Motor neuron (in vitro differentiated cells): Measurements from ENCODE around the gene TMEM141. TPM values are rescaled to one million over a fixed set of nuclear protein-coding genes. Genes with fewer than 3 reads are reported as not detected.
"Not testable (repeated sequence)": the region's sequence is repeated elsewhere in the genome, so short reads cannot be mapped to it uniquely, and the experiment has no call there.

Source experiments
- ATAC-seq, 8 experiments: fragments of 200-7000 bp; cut with Tn5 transposase; replicated peaks in 6 of 8; 2 replicates each; pipeline ENCODE4 v1.8.0; 2021; ENCODE audit warnings: mild to moderate bottlenecking in 8 of 8, moderate library complexity in 8 of 8
- H3K27ac ChIP-seq, 2 donors: fragments of 250-450 bp; sonication (Bioruptor Pico); 2 replicates each; pipeline ENCODE4 v1.9.0; 2021; ENCODE audit warnings: antibody characterized with exemption in 2 of 2, mild to moderate bottlenecking in 2 of 2, moderate library complexity in 1 of 2
- H3K4me1 ChIP-seq, 2 donors: fragments of 250-450 bp; sonication (Bioruptor Pico); replicated peaks in 1 of 2; 2 replicates each; pipeline ENCODE4 v1.6.1; 2021; ENCODE audit warnings: antibody characterized with exemption in 2 of 2, mild to moderate bottlenecking in 2 of 2, moderate library complexity in 1 of 2
- H3K4me3 ChIP-seq, 5 donors: fragments of 250-450 bp; sonication (Bioruptor Pico); 2 replicates each; pipeline ENCODE4 v1.9.0; 2021; ENCODE audit warnings: antibody characterized with exemption in 5 of 5, mild to moderate bottlenecking in 5 of 5, moderate library complexity in 4 of 5
- WGBS, 10 experiments: fragments of 450-650 bp; shearing (Covaris generic); methylation state at CpG; one replicate each; pipeline ENCODE4 v1.0.0; 2022; 5-methylcytosine and 5-hydroxymethylcytosine counted together
- in situ Hi-C, 9 experiments: fragments of 400-800 bp; cut with MboI; loops; one replicate each; pipeline ENCODE4 v1.15.0; 2021; ENCODE audit warnings: low sequenced_read_pairs in 9 of 9, low pct_unique_long_range_greater_than_20kb in 2 of 9; ENCODE audit not compliant: unreplicated experiment in 9 of 9
- total RNA-seq, 8 experiments: library from RNA; unstranded; fragments of 300-600 nt; gene quantifications; 2 replicates each; pipeline versions ENCODE4 v1.2.3 to v1.2.4, GENCODE V29; 2022

The TMEM141 gene
- total RNA-seq, 8 experiments from 2014 or later, result 21.7 to 92.7 (median 39.5) TPM

GRCh38 chr9:136759001-136759400, 32.1 kb upstream of the TMEM141 start:
- Histone ChIP-seq H3K27ac (no peak overlapping the region), H3K4me1 (peaks cover 7 to 19% of the 10 kb centered on the region in 2 donors), H3K4me3 (no peak overlapping the region)
- no peak for ATAC-seq
- 94% methylated on average over 3 of the region's 9 CpGs; no CpG with 5 or more reads in 9 of the 10 experiments for WGBS, 10 experiments
- in situ Hi-C loops, result no loop called here

- H3K27ac ChIP-seq, result no peak overlapping the region
These were observed 31.5 kb upstream of the TMEM141 start for GRCh38 chr9:136759436-136760325.

DNA sequence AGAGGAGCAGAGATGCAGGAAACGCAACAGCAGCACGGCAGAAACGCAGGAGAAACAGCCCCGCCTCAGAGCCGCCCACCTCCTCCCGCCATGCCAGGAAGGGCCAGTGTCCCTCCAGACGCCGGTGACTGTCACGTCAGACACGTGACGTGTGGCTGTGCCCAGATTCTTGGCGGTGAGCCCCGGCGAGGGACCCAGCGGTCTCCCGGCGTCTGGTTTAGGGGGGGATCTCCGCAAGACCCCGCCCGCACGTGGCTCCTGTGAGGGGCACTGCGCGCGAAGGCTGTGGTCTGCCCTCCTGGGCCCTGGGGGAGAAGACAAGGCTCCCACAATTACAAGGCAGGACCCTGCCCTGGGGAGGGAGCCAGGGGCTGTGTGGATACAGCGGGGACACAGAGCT, 30.7 kb upstream of the TMEM141 start:
- Histone ChIP-seq H3K27ac (peak overlapping the region in 1 of 2 donors; percentile 19), H3K4me3 (no peak overlapping the region), H3K4me1 (peaks cover 7 to 25% of the 10 kb centered on the region in 2 donors)
- peak in 1 of 8 experiments; percentile 0 for ATAC-seq
- WGBS, 10 experiments, result 20 to 92% (median 50%) methylated on average over 1 to 8 of the region's 25 CpGs; no CpG with 5 or more reads in 6 of the 10 experiments
- in situ Hi-C loops, result no loop called here

More at GRCh38 chr9:136759436-136760325, 31.5 kb upstream of the TMEM141 start:
- no peak for ATAC-seq
- in situ Hi-C loops, result no loop called here
- Histone ChIP-seq H3K4me1 (peaks cover 7 to 25% of the 10 kb centered on the region in 2 donors), H3K4me3 (no peak overlapping the region)
- 89 to 100% (median 92%) methylated on average over 2 to 5 of the region's 27 CpGs; no CpG with 5 or more reads in 5 of the 10 experiments for WGBS, 10 experiments

DNA sequence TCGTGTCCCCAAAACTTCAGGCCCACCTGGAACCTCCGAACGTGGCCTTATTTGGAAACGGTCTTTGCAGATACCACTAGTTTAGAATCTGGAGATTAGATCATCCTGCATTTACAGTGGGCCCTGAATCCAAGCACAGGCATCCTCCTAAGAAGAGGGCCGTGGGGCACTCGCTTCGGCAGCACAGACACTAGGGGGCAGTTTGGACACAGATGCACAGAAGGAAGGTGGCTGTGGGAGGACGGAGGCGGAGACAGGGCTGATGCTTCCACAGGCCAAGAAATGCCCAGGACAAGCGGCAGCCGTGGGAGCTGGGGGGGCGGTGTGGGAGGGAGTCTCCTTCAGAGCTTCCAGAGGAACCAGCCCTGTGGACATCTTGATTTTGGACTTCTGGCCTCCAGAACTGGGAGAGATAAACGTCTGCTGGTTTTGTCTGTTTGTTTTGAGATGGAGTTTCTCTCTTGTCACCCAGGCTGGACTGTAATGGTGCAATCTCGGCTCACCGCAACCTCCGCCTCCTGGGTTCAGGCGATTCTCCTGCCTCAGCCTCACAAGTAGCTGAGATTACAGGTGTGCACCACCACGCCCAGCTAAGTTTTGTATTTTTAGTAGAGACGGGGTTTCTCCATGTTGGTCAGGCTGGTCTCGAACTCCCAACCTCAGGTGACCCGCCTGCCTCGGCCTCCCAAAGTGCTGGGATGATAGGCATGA, 30.2 kb upstream of the TMEM141 start:
- peaks cover 7 to 26% of the 10 kb centered on the region in 2 donors for H3K4me1 ChIP-seq
- ATAC-seq, result peak; percentile 51 to 83 (median 78)
- peak overlapping the region in 1 of 2 donors; percentile 19 for H3K27ac ChIP-seq
- in situ Hi-C loops, H3K4me3 ChIP-seq: not testable (repeated sequence)
- WGBS, 10 experiments, result 11 to 100% (median 75%) methylated on average over 1 to 7 of the region's 22 CpGs; no CpG with 5 or more reads in 2 of the 10 experiments

DNA sequence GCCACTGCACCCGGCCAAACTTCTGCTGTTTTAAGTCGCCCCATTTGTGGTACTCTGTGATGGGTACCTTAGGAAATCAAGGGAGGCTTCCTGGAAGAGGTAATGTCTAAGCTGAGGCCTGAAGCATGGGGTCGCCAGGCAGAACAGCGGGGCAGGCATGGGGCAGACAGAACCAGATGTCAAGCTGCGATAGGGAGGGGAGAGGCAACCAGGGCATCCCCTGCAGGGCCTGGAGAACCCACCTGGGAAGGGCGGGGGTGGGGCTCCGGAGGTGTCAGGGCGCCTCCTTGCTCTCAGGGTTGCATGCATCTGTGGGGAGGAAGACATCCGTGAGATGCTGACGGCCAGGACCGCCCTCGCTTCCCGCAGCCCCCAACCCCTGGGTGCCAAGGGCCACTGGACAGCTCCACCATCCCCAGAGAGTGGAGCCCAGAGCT, 29.6 kb upstream of the TMEM141 start:
- Histone ChIP-seq H3K27ac (no peak overlapping the region), H3K4me3 (no peak overlapping the region), H3K4me1 (peaks cover 7 to 27% of the 10 kb centered on the region in 2 donors)
- no peak for ATAC-seq
- in situ Hi-C loops, result no loop called here
- 0 to 80% (median 56%) methylated on average over 1 to 2 of the region's 13 CpGs; no CpG with 5 or more reads in 6 of the 10 experiments for WGBS, 10 experiments

DNA sequence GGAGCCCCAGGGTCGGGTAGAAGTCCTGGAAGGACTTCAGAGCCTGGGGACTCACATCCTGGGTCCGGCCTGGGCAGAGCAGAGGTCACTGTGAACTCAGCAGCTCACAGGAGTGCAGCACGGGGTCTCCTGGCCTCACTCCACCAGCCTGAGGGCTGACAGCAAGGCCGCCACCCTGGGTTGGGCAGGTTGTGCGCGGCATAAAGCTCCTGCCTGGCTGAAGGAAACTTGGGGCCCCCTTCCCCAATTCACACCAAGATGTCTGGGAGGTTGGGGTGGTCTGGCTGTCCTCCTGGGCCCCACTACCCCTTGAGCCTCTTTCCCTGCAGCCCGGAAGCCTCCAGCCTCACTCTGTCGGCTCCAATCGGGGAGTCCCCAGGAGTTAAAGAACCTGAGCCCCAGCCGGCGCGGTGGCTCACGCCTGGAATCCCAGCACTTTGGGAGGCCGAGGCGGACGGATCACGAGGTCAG, 28.9 kb upstream of the TMEM141 start:
- WGBS, 10 experiments, result 0 to 100% (median 75%) methylated on average over 1 to 8 of the region's 17 CpGs; no CpG with 5 or more reads in 4 of the 10 experiments
- in situ Hi-C loops, result no loop called here

DNA sequence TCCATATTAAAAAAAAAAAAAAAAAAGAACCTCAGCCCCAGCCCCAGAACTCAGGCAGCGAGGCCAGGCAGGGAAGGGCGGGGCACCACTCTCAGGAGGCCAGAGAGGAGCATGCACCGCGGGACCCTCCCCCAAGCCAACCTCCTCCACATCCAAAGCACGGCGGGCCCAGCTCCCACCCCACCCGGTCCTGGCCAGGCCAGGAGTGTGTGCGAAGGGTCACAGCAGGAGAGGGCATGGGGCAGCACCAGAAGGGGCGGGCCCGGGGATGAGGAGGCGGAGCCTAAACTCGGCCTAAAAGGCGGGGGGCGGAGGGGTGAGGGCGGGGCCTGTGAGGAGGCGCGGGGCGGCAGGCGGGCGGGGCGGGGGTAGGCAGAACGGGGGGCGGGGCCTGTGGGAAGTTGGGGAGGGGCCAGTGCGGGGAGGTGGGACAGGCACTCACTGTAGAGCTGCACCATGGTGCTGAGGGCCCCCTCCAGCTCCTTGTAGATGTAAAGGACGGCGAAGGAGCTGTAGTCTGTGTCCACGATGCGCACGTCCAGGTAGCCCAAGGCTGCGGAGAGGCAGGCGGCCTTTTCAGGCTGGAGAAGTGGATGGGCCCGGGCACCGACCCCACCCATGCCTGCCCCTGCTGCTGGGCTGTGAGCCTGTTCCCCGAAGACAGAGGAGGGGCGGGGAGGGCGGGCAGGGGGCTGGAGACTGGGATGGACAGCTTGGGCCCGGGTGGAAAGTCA, 28.1 kb upstream of the TMEM141 start:
- peak overlapping the region in 1 of 2 donors; percentile 34 for H3K27ac ChIP-seq
- WGBS, 10 experiments, result 0 to 60% (median 0%) methylated on average over 1 to 2 of the region's 37 CpGs; no CpG with 5 or more reads in 5 of the 10 experiments
- peaks cover 12 to 27% of the 10 kb centered on the region in 2 donors for H3K4me1 ChIP-seq
- in situ Hi-C loops, result no loop called here
- peak; percentile 14 to 86 (median 70) for ATAC-seq
- H3K4me3 ChIP-seq, result no peak overlapping the region

More for the DNA sequence above, 28.9 kb upstream of the TMEM141 start:
- peaks cover 12 to 27% of the 10 kb centered on the region in 2 donors for H3K4me1 ChIP-seq
- no peak for ATAC-seq
- H3K27ac ChIP-seq, result peak overlapping the region in 1 of 2 donors; percentile 7
- no peak overlapping the region for H3K4me3 ChIP-seq

DNA sequence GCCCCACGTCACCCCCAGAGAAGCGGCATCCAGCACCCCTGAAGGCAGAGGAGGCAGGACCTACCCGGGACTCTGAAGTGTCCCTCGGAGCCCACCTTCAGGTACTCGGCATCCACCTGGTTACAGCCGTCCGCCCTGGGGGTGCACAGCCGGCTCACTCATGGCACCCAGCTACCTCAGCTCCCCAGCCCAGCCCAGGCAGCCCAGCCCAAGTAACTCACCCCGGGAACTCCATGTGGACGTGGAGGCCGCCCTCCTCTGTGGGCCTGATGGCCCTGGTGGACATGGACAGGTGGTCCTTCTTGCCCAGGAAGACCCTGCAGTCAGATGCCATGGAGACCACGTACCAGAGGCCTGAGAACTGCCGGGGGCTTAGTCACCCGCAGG, 27.5 kb upstream of the TMEM141 start:
- H3K4me1 ChIP-seq, result peaks cover 12 to 27% of the 10 kb centered on the region in 2 donors
- in situ Hi-C loops, result no loop called here
- no peak for ATAC-seq
- WGBS, 10 experiments, result 70% methylated on average over 2 of the region's 14 CpGs; no CpG with 5 or more reads in 9 of the 10 experiments
- peak overlapping the region in 1 of 2 donors; percentile 34 for H3K27ac ChIP-seq
- H3K4me3 ChIP-seq, result no peak overlapping the region

GRCh38 chr9:136764301-136764891, 26.7 kb upstream of the TMEM141 start, which contains the start of gene LCN15:
TSS of gene LCN15 (minus strand) at chr9:136764518. CDS start at chr9:136764488, 30 bp downstream.
- Histone ChIP-seq H3K4me3 (no peak within 1 kb of the TSS), H3K27ac (peak within 1 kb of the TSS in 1 of 2 donors; percentile 34), H3K4me1 (peaks cover 12 to 27% of the 10 kb centered on the region in 2 donors)
- in situ Hi-C loops, result no loop called here
- 80% methylated on average over 3 of the region's 14 CpGs; no CpG with 5 or more reads in 9 of the 10 experiments for WGBS, 10 experiments
- ATAC-seq, result no peak

DNA sequence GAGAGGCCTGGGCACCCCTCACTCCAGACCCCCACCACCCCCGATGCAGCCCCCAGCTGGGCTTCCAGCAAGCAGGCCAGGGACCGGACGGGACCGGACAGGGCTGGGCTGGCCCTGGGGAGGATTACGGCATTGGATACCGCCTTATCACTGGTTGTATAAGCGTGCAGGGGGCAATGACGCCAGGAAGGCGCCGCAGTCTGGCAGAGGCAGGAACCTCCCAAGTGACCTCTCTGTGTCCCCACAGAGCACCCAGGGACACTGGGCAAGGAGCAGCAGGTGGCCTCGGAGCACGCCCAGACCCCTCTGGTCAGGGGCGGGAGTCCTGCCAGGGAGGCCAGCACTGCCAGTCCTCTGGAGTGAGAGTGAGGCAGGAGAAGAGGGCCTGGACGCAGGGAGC, 26.1 kb upstream of the TMEM141 start:
- ATAC-seq, result no peak
- in situ Hi-C loops, result no loop called here
- 27 to 80% methylated on average over 2 to 3 of the region's 14 CpGs; no CpG with 5 or more reads in 8 of the 10 experiments for WGBS, 10 experiments

GRCh38 chr9:136765745-136766409, 25.3 kb upstream of the TMEM141 start:
- H3K4me3 ChIP-seq, in situ Hi-C loops, H3K27ac ChIP-seq, ATAC-seq: not testable (repeated sequence)
- whole genome bisulfite sequencing, 10 experiments, result 50 to 100% (median 78%) methylated on average over 1 to 10 of the region's 14 CpGs; no CpG with 5 or more reads in 1 of the 10 experiments
- peaks cover 12 to 27% of the 10 kb centered on the region in 2 donors for H3K4me1 ChIP-seq

More for the DNA sequence above, 26.1 kb upstream of the TMEM141 start:
- Histone ChIP-seq H3K27ac (no peak overlapping the region), H3K4me3 (no peak overlapping the region), H3K4me1 (peaks cover 12 to 27% of the 10 kb centered on the region in 2 donors)
